NCI-H128 (cell line): ENCODE results near the gene PICALM.

Experiments used
- DNase-seq: peaks from one replicate; lab custom pipeline; 2025; ENCODE audit not compliant: unreplicated experiment; lab: John Stamatoyannopoulos, UW

The PICALM gene

DNA sequence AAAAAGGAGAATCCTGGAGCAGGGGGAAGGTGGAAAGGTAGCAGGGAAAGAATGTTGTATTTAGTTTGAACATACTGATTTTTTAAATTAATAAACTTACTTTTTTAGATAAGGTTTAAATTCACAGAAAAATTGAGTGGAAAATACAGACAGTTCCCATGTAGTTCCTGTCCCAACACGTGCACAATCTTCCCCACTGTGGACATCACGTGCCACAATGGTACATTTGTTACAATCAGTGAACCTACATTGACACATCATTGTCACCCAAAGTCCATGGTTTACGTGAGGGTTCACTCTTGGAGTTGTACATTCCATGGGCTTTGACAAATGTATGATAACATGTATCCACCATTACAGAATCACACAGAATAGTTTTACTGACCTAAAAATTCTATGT lies 10.5 kb upstream of the PICALM start:
- DNase-seq = no peak

DNA sequence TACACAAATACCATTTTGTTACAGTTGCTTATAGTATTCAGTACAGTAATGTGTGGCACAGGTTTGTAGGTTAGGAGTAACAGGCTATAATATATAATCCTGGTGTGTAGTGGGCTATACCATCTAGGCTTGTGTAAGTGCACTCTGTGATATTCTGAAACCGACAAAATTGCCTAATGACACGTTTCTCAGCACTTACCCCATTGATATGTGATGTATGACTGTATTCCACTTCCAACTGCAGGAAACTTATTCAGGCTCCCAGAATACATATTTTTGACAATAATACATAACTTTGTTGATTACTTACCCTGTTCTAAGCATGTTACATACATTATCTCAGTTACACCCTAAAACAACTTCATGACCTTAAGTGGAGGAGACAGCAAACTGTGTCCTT lies 5.1 kb upstream of the PICALM start:
- no peak for DNase-seq

DNA sequence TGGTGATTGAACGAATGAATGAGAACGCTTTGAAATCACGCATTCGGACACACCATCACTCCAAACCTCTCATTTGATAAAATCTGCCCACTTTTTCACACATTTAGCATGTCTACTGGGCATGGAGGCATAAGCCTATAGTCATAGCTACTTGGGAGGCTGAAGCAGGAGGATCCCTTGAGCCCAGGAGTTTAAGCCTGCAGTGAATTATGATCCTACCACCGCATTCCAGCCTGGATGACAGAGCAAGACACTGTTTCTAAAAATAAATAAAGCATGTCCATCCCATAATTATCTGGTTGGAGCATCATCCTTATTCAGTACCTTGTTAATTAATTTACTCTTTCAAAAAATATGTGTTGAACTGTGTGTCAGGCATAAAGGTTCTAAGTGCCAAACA lies 3.3 kb upstream of the PICALM start:
- DNase-seq = no peak

GRCh38 chr11:86070142-86071056 lies 1.5 kb upstream of the PICALM start:
- no peak for DNase-seq

GRCh38 chr11:86069408-86070101 lies 671 bp upstream of the PICALM start:
- DNase-seq = no peak

- no peak for DNase-seq
Measured at GRCh38 chr11:86068138-86068871, 579 bp downstream of the PICALM start.

DNA sequence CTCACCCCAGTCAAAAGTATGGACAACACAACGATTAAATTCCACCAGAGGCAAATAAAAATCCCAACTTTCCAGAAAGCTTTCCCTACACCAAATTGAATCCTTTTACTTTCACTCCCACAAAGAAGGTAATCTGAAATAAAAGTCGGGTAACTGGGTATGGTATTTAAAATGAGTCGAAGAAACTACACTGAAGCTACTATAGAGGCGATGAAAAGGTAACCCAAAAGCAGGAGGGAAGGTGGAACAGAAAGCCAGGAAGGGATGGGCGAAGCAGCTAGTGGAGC lies 1.1 kb downstream of the PICALM start:
- no peak for DNase-seq

DNA sequence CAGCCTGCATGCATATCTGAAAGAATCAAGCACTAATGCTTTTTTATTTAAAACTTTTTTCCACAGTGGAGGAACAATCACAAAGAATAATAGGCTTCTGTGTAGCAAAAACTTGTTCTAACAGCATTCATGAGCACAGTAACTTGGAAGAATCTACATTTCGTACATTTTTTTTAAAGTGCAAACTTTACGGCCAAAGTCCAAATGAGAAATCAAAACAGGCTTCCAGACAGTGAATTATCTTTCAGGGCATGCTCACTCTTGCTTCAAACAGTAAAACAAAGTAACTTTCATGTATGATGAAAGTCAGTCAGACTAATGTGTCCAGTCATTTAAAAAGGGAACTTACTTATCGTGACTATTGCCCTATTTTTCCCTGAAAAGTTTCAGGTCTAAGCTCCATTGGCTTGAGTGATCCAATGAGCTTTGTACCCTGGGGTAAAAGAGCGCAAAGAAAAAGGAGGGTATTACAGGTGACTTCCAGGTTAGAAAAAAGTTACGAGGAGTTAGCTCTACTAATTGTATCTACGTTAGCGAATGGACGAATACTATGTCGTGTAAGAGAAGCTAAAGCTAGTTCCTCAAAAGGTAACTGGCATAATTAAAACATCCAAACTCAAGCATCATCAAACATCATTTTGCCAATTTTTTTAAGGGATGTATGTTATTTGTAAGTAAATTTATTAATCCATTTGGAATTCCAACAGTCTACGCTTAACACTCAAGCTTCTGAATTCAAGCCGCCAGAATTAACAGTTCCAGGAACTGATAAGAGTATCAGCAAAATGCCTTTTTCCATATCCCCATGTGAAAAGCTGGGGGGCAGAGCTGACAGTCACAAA lies 1.7 kb downstream of the PICALM start:
- no peak for DNase-seq

DNA sequence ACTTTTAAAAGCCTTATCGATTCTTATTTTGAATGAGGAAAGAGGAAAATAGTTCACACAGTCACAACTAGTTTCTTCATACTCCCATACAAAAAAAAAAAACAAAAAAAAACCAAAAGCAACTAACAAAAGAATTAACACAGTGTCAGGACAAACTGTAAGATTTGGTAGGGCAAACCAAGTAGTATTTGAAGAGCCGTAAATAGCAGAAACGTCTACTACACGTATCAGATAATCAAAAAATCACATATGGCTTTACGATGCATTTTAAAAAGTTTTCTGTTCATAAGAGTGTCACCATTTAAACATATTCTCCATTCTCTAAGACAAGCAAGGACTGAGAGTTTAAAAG lies 2.3 kb downstream of the PICALM start:
- DNase-seq = no peak

- no peak for DNase-seq
Measured at GRCh38 chr11:86066033-86066432, 2.9 kb downstream of the PICALM start.

GRCh38 chr11:86064220-86064803 lies 4.6 kb downstream of the PICALM start:
- no peak for DNase-seq

GRCh38 chr11:86063536-86063935 lies 5.3 kb downstream of the PICALM start:
- no peak for DNase-seq

DNA sequence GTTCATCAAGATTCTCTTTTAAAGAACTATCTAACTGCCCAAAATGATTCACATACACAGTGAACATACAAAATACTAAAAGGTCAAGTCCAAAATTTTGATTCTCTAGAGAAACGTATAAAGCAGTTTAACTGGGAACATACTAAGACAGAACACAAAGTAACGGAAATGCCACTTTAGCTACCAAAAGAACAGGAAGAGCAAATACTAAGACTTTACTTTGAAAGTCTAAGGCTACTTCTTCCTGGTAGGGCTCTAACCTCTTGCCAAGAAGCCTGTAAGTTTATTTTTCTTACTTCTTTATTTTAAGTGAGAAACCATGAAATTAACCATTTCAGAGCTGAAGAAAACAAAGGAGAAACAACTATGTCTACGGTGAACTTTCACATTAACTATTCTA lies 6.2 kb downstream of the PICALM start:
- no peak for DNase-seq

GRCh38 chr11:86061483-86062205 lies 7.2 kb downstream of the PICALM start:
- no peak for DNase-seq

- DNase-seq = no peak
Measured at GRCh38 chr11:86060544-86060943, 8.3 kb downstream of the PICALM start.

DNA sequence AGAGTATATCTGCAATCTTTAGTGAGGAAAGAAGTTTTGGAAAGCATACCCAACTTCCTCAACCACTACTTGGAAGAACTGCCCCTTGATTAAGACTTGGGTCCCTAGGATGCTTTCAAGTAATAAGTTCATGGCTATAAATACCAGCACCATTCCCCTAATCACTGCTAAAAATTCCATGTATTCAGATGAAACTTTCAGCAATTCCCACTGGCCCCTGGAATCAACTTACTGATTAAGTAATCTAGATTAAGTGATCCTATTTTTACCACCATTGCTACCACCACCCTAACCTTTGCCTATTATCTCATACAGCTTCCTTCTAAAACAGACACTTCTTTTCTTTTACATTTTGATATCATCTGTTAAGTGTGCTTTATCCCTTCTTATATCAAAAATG lies 10.5 kb downstream of the PICALM start:
- no peak for DNase-seq

DNA sequence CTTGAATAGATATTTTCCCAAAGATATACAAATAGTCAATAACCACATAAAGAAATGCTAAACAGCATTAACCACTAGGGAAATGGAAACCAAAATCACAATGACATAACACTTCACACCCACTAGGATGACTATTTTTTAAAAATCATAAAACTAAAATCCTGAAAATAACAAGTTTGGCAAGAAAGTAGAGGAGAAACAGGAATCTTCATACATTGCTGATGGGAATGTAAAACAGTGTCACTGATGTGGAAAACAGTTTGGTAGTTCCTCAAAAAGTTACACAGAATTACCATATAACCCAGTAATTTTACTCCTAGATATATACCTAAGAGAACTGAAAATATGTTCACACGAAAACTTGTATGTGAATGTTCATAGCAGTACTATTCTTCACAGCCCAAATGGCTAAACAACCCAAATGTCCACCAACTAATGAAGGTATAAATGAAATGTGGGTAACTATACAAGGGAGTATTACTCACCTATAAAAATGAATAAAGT lies 12.5 kb downstream of the PICALM start:
- DNase-seq = no peak

- DNase-seq = no peak
Measured at GRCh38 chr11:86052693-86053641, 15.9 kb downstream of the PICALM start.

DNA sequence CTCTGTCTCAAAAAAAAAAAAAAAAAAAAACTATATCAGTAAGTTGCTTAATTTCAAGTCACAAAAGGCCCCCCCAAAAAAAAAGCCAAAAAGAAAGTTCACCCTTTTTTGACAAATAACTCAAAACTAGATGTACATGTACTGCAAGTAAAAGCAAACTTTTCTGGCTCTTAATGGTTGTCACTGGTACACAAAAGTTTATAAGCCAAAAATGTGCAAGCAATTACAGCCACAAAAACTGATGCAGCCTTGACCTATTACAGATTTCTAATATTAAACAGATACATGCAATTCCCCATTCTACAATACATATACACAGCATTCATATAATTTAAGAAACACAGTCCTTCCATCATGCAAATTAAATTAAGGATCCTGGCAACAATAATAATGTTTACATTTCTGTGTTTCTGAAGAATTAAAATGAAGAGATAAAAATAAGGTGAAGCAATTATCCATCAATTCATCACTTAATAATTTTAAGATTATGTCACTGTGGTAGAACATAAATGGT lies 18.6 kb downstream of the PICALM start:
- DNase-seq = no peak
